Uterus (tissue), 4 donors: ENCODE data around the gene LMX1A. TPM values are rescaled to one million over a fixed set of nuclear protein-coding genes. Genes with fewer than 3 reads are reported as not detected.

ENCODE experiments used
- DNase-seq, 2 donors: peaks; one replicate each; pipeline ENCODE4 v3.0.0-alpha.2; 2019 to 2020
- H3K27ac ChIP-seq, 2 donors: fragments of 200-600 bp; sonication (generic); 1 replicate in 1 of 2; 2 replicates in 1 of 2; pipeline ENCODE4 v1.5.1; 2016 to 2018
- H3K27me3 ChIP-seq, 2 donors: fragments of 200-600 bp; sonication (generic); one replicate each; pipeline ENCODE4 v1.5.1; 2018 to 2019; ENCODE audit warnings: control low read depth in 1 of 2
- H3K36me3 ChIP-seq, 2 donors: fragments of 200-600 bp; sonication (generic); one replicate each; pipeline ENCODE4 v1.5.1; 2019; ENCODE audit warnings: control low read depth in 1 of 2
- H3K4me1 ChIP-seq, 2 donors: fragments of 200-600 bp; sonication (generic); one replicate each; pipeline ENCODE4 v1.5.1; 2018 to 2019; ENCODE audit warnings: control low read depth in 1 of 2
- H3K4me3 ChIP-seq, 2 donors: fragments of 200-600 bp; sonication (generic); 1 replicate in 1 of 2; 2 replicates in 1 of 2; pipeline ENCODE4 v1.5.1; 2018 to 2019; ENCODE audit warnings: mild to moderate bottlenecking in 1 of 2
- H3K9me3 ChIP-seq, 2 donors: fragments of 200-600 bp; sonication (generic); one replicate each; pipeline ENCODE4 v1.5.1; 2019; ENCODE audit warnings: control low read depth in 1 of 2
- POLR2A ChIP-seq, 2 donors: fragments of 450-650 bp; IDR thresholded peaks; one replicate each; pipeline ENCODE4 v1.6.1; 2016; ENCODE audit warnings: antibody characterized with exemption in 2 of 2, mild to moderate bottlenecking in 1 of 2, moderate library complexity in 1 of 2
- intact Hi-C: fragments of 100-400 bp; cut with DNase I; formaldehyde crosslinking; loops from one replicate; pipeline ENCODE4 v1.15.1; 2023; ENCODE audit warnings: low total_unique reads
- total RNA-seq, 4 donors: library from RNA; depleted of rRNA in 3 of 4; stranded (reverse); fragments of >200 nt in 3 of 4; gene quantifications; one replicate each; pipeline versions ENCODE4 v1.1.0 to v1.2.4, GENCODE V29; 2014 to 2023
- TF ChIP-seq, protein P1 (sequence below), 4 experiments: fragments of 200-600 bp in 2 of 4; fragments of 450-650 bp in 2 of 4; sonication (generic) in 2 of 4; IDR thresholded peaks; one replicate each; pipeline ENCODE4 v1.5.1; 2016 to 2019; ENCODE audit warnings: antibody characterized with exemption in 4 of 4, mild to moderate bottlenecking in 2 of 4, moderate library complexity in 1 of 4
- donor health status: DM: yes; HTN: yes; CAD: no.

The LMX1A gene
- total RNA-seq, 4 donors from 2014 or later: 0.41 TPM; not detected in 3

- Histone ChIP-seq H3K27ac (no peak overlapping the region), H3K4me3 (no peak overlapping the region), H3K4me1 (no peaks in the 10 kb centered on the region), H3K36me3 (no peaks in the 10 kb centered on the region), H3K27me3 (no peaks in the 10 kb centered on the region), H3K9me3 (no peaks in the 10 kb centered on the region)
- TF ChIP-seq, protein P1, sequence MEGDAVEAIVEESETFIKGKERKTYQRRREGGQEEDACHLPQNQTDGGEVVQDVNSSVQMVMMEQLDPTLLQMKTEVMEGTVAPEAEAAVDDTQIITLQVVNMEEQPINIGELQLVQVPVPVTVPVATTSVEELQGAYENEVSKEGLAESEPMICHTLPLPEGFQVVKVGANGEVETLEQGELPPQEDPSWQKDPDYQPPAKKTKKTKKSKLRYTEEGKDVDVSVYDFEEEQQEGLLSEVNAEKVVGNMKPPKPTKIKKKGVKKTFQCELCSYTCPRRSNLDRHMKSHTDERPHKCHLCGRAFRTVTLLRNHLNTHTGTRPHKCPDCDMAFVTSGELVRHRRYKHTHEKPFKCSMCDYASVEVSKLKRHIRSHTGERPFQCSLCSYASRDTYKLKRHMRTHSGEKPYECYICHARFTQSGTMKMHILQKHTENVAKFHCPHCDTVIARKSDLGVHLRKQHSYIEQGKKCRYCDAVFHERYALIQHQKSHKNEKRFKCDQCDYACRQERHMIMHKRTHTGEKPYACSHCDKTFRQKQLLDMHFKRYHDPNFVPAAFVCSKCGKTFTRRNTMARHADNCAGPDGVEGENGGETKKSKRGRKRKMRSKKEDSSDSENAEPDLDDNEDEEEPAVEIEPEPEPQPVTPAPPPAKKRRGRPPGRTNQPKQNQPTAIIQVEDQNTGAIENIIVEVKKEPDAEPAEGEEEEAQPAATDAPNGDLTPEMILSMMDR (IDR thresholded peaks at IDR 0.05): no peak
- TF ChIP-seq POLR2A (IDR thresholded peaks at IDR 0.05): no peak
- intact Hi-C loops: no loop called here
- no peak for DNase-seq
Measured at GRCh38 chr1:165225650-165226049, 130.9 kb downstream of the LMX1A start.

DNA sequence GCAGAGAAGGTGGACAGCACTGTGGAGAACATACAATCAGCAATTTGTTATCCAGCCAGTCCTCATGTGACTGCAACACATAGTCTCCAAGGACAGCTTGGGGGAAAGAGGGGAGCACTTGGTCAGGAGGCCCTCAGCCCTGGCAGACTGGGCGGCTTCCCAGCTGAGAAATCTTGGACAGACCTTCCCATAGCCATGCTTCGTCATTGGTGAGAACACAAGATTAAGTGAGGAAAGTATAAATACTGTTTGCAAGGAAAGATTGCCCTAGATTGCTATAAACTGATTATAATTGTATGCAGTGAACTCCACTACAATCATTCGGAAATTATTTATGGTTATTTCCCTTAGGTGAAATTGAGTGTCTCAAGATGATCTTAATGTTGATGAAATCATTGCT lies 131.5 kb downstream of the LMX1A start:
- no peaks in the 10 kb centered on the region for H3K36me3 ChIP-seq
- TF ChIP-seq, protein P1 (IDR thresholded peaks at IDR 0.05): no peak
- no peak for TF ChIP-seq POLR2A (IDR thresholded peaks at IDR 0.05)
- H3K4me3 ChIP-seq: no peak overlapping the region
- no peak for DNase-seq
- H3K27me3 ChIP-seq: no peaks in the 10 kb centered on the region
- H3K27ac ChIP-seq: no peak overlapping the region
- intact Hi-C loops: no loop called here
- H3K9me3 ChIP-seq: no peaks in the 10 kb centered on the region
- no peaks in the 10 kb centered on the region for H3K4me1 ChIP-seq

- Histone ChIP-seq H3K27me3 (no peaks in the 10 kb centered on the region), H3K4me1 (no peaks in the 10 kb centered on the region), H3K27ac (no peak overlapping the region), H3K4me3 (no peak overlapping the region), H3K9me3 (no peaks in the 10 kb centered on the region), H3K36me3 (no peaks in the 10 kb centered on the region)
- TF ChIP-seq POLR2A (IDR thresholded peaks at IDR 0.05): no peak
- TF ChIP-seq, protein P1 (IDR thresholded peaks at IDR 0.05): no peak
- DNase-seq: no peak
- intact Hi-C loops: no loop called here
Measured at GRCh38 chr1:165224504-165224903, 132.0 kb downstream of the LMX1A start.

DNA sequence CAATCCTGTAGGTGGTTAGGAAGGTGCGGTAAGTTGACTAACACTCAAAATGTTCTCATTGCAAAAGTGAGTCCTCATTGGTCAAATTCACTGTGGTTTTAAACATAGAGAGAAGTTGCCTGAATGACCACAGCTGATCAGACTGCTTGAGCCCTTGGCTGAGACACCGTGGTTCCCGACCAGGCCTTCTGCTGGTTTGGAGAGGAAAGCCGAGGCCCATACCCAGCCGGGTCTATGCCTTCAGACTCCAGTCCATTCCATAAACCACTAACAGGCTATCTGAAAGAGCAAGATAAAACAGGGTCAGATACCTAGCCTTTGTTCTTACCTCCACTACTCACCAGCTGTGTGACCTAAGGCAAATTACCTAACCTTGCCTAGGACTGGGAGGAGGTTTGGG lies 133.9 kb downstream of the LMX1A start:
- TF ChIP-seq POLR2A (IDR thresholded peaks at IDR 0.05): no peak
- TF ChIP-seq, protein P1 (IDR thresholded peaks at IDR 0.05): no peak
- intact Hi-C loops: no loop called here
- Histone ChIP-seq H3K9me3 (no peaks in the 10 kb centered on the region), H3K4me1 (peaks cover 0 to 7% of the 10 kb centered on the region in 2 donors), H3K27me3 (no peaks in the 10 kb centered on the region), H3K4me3 (no peak overlapping the region), H3K27ac (no peak overlapping the region), H3K36me3 (no peaks in the 10 kb centered on the region)
- no peak for DNase-seq

DNA sequence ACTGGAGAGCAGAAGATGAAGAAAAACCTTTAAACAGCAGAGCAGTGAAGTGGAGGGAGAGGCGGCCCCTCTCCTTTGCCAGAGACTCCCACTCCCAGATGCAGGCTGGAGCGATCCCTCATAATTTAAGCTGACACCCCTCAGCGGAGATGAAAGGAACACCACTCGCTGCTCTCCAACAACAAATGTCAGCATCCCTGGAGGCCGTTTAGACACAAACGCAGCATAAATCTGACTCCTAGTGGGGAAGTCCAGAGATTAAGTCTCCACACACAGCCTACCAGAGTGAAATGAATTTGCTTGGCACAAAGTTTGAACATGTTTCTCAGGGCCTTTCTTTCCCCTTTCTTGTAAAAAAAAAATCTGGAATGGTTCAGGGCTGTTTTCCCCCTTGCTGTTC lies 137.8 kb downstream of the LMX1A start:
- Histone ChIP-seq H3K4me3 (no peak overlapping the region), H3K4me1 (peaks cover 0 to 7% of the 10 kb centered on the region in 2 donors), H3K27ac (no peak overlapping the region), H3K9me3 (no peaks in the 10 kb centered on the region), H3K27me3 (no peaks in the 10 kb centered on the region), H3K36me3 (no peaks in the 10 kb centered on the region)
- intact Hi-C loops: no loop called here
- peak in 1 of 2 donors; percentile 17 for DNase-seq
- no peak for TF ChIP-seq POLR2A (IDR thresholded peaks at IDR 0.05)
- TF ChIP-seq, protein P1 (IDR thresholded peaks at IDR 0.05): no peak
